Retina (tissue), 1 donor: ENCODE measurements around the gene ZBED4.
A peak's percentile ranks its signal among the peaks of the same experiment; 100 is the strongest.

Source experiments
- DNase-seq: peaks from one replicate; pipeline ENCODE4 v3.0.0-alpha.2; 2016

Gene ZBED4

DNA sequence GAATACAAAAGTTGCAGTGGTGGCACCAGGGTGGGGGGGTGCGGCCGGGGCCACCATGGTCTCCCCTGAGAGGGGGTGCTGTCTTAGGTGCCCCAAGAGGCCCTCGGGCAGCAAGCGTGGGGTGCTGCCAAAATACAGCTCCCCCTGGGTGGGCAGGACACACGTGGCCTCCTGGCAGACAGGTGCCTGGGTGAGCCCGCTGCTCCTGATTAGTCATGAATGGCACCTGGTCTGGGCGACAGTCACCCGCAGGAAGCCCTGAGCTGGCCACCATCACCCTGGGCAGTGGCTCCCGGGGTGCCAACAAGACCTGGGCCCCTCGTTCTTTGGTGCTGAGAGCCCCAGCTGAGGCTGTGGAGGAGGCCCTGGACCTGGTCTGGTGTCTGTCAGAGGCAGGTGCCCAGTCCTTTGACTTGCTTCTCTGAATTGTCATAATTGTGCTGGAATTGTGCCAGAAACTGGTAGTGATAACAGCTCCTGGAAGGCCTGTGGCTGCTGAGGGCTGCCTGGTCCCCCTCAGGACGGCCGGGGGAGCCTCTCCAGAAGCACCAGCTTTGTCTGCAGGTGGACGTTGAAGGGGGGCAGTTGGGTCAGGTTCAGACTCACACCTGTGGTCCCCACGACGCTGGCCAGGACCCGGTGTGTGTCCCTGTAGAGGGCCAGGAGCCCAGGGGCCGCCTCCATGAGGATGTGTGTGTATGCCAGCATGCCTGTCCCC is 49.8 kb downstream of the ZBED4 start:
- DNase-seq = no peak

DNA sequence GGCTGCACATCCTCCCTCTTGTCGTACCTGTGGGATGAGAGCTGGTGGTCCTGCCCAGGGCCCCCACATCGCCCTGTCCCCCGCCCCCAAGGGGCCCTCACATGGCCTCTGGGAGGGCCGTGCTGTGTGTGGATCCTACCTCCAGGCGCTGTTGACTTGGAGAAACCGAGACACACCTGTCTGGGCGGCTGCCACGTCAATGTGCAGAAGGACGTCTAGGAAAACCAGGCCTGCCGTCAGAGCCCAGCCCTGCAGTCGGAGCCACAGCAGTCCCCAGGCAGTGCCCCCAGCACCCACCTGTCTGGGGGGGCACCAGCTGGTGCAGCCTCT is 50.4 kb downstream of the ZBED4 start:
- DNase-seq = no peak

DNA sequence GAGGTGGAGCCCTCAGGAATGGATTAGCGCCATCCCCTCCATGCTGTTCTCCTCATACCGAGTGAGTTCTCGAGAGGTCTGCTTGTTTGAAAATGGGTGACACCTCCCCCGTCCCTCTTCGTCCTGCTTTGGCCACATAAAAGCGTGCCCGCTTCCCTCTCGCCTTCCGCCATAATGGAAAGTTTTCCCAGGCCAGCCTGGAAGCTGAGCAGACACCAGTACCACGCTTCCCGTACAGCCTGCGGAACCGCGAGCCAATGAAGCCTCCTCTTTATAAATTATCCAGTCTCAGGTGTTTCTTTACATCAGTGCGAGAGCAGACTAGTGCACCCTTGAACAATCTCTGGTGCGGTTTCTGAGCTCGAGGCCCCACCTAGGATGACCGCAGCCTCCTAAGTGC is 51.8 kb downstream of the ZBED4 start:
- DNase-seq = no peak

DNA sequence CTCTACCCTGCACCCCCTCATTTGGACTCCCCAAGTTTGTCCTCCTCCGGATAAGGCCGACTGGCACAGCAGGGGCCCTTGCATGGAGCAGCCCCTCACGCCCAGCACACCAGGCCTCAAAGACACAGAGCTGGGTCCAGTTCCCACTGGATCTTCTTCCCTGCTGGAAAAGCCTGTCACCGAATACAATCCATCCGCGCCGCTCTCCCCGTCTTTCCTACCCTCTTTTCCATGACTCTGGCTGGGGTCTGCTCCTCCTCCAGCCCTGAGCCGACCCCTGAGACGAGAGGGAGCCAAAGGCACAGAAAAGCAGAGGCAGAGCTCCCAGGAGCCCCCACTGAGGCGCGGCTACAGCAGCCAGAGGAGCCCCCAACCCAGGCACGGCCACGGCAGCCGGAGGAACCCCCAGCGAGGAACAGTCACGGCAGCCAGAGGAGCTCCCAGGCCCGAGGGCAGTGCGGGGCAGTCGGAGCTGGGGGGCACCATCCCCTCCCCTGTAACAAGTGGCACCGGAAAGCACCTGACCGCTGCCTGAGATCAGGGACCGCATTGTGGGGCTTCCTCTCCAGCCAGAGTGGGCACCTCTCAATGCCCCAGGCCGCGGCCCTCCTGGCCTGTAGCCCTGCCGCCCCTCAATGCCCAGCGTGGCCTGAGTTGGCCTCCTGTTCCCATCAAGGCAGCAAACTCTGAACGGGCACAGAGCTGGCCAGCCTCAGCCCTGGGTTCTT is 52.6 kb downstream of the ZBED4 start:
- DNase-seq = no peak

DNA sequence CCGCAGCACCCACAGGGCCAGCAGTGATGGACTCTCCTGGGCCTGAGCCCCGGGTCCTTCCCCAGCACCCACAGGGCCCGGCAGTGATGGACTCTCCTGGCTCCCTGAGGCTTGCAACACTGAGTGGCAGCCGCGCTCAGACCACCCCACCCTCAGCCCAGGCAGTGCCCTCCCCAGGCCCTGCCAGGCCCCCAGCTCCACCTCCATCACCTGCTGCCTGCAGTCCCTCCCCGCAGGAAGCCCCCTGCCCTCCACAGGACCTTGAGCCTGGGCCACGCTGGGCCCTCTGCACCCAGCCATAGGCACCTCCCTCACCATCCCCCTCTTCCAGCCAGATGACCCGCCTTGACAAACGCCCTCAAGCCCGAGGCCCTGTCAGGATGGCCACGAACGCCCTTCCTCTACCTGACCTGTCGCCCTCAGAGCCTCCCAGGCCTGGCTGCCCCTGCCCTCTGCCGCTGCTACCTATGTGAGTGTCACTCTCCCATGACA is 53.2 kb downstream of the ZBED4 start:
- no peak for DNase-seq

DNA sequence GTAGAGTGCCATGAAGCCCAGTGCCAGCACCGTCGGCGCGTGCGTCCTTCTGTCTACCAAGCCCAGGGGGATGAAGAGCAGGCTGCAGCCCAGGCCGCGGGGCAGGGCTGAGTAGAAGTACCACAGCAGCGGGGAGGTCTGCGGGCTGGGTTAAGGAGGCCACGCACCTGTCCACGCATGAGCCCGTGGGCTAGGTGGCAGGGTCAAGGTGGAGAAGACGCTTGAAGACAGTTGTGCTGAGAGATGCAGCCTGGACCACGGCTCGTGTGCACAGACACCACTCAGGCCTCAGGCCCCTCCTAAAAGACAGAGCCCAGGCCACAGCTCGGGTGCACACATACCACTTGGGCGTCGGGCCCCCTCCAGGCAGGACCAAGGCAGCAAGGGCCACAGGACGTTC is 54.2 kb downstream of the ZBED4 start:
- no peak for DNase-seq

DNA sequence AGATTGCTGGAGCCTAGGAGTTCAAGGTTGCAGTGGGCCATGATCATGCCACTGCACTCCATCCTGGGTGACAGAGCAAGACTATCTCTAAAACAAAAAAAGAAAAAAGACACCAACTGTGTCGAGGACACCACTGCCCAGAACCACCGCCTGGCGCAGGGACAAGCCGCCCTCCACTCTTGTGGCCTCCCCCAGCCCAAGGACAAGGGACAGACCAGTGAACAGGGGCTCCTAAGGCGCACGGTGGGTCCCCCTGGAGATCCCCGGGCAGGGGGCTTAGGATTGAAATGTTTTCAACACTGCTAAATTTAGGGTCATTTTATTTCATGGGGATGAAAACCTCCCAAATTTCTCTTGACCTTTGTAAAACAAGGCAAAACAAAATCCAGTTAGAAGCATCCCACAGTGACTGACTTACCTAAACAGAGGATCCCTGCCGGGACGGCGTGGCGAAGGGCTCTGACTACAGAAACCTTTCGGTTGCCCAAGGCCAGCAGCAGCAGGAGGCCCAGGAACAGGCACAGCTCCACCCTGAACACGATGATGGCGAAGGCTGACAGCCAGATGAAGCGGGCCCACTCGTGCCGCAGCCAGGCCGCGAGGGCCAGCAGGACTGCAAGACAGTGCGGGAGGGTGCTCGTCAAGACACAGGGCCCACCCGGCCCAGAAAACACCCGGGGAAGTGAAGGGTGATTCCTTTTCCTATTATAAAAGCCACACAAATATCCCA is 56.0 kb downstream of the ZBED4 start:
- no peak for DNase-seq

DNA sequence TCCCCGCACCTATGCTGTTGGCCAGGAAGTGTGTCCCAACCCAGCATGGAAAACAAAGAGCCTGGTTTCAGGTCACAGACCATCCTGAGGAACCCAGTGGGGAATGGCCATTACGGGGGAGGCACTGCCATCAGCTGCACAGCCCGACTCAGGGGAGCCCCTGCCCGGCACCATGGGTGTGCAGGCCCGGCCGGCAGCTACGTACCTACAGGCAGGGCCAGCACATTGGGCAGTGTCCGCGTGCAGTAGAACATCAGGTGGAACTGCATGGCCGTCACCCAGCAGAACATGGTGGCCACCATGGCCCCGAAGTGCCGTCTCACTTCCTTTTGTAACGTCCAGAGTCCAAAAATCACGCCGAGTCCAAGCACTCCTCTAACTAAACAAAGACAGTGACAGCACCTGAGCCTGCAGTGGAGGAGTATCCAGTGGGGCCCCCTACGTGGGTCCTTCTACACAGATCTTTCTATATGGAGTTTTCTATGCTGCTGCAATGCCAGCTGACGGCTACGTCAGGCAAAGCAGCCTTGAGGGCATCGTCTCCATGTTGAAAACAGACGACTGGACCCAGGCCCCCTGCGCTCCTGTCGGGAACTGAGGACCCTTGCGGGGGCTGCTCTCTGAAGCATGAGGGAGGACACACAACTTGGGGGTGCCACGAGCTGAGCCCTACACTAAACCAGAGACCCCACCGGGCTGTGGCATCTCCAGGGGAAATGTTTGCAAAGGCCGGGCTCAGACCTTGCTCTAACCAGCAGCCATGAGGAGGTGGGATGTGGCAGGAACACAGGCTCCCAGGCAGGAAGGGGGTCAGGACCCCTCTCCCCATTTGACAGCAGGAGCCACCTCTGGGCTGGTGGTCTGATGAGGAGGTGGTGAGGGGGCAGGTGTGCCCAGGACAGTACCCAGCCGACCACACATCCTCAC is 56.8 kb downstream of the ZBED4 start:
- no peak for DNase-seq

DNA sequence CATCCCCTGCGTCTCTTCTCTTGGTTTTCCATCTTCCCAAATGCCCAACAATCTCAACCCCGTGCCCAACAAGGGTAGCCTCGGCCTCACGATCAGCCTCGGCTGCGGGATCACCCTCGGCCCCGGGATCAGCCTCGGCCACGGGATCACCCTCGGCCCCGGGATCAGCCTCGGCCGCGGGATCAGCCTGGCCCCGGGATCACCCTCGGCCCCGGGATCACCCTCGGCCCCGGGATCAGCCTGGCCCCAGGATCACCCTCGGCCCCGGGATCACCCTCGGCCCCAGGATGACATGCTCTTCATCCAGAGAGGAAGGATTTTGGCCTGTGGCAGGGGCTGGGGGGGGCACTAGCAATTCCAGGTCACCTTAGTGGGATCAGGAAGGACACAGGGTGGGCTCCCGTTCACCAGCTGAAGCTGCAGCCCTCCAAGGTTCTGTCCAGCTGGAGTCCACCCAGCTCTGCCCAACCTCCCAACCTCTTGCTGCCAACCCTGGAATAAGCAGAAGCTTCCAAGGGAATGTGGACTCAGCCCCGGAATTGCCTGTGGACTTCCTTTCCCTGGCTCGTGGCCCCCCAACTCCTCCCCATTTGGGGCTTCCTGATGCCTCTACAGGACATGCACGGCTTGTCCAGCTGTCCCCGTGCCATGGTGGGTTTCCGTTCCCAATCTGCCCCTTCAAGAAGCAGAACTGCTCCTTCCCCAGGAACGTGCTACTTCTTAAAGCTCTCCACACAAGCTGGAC is 58.4 kb downstream of the ZBED4 start:
- no peak for DNase-seq

DNA sequence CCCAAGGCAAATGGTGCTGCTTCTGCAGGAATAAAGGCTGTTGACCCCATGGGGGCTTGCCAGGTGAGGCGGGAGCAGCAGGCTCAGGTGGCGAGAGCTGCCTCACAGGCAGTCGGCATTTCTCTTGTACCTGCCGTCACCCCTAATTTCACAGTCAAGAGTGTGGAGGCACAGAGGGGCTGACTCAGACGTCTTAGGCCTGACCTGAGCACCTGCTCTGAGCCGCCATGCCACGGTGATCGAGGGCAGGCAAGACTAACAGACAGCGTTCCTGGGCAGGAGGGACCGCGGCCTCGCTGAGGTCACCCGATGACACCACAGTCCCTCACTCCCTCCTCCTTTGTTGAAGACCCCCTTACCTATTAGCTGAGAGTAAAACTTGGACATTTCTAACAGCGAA is 59.4 kb downstream of the ZBED4 start:
- no peak for DNase-seq

DNA sequence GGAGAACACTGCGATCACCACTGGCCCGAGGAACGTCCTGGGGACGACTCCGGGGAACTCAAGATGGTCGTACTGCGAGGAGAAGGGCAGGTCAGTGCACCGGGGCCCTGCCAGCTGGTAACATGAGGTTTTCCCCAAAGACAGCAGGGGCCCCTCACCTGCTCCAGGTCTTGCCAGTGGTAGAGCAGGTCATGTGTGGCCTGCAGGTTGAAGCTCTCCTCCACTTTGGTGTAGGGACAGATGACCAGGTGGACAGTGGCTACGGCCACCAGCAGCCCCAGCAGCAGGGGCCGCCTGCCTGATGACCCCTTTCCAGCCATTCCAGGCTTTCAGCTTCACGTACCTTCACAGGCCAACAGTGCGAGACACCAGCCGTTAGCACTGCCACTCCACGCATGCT is 59.8 kb downstream of the ZBED4 start:
- DNase-seq = no peak

DNA sequence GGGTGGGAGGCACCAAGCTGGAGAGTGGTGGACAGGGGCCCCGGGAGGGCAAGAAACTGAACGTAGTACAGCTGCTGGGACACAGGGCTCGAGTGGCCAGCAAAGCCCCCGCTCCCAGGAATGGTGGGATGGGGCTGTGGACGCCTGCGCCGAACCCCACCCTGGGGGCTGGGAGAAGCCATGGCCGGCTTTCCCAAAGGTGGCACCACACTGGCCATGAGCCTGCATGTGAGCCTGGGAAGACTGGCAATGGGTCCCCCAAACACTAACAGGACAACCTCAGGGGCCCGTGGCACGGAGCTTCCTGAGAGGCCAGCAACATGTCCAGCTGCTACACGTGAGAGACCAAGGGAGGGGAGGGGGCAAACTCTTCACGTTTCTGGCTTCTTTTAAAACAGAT is 60.6 kb downstream of the ZBED4 start:
- no peak for DNase-seq

DNA sequence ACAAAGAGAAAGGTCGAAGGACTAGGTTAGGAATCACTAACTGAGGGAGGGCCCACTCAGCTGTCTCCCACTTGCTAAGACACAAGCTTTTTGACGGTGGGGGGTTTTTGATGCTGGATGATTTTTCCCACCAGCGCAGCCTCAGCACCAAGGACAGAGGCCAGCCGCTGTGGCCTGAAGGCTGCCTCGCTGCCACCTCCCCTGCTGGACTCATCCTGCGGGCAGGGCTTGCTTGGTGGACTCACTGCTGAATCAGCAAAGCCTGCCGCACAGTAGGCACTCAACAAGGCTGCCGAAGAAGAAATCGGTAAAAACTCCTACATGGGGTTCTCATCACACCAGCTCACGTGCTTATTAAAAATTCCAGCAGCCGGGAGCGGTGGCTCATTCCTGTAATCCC is 62.0 kb downstream of the ZBED4 start:
- no peak for DNase-seq

DNA sequence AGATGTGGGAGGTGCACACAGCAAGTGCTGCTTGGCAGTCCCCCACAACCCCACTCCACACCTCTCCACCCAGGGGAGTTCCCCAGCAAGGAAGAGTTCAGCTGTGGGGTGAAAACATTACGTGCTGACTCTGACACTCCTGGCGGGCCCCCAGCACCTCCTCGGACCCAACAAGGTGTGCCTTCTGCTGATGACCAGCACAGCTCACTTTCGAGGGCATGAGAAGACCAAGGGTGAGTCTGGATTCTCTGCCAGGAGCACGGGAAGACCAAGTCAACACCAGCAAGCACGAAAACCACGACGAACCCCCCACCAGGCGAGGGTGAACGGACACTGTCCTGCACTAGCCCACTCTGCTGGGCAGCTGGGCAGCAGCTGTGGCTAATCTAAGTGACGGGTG is 63.2 kb downstream of the ZBED4 start:
- DNase-seq = no peak

DNA sequence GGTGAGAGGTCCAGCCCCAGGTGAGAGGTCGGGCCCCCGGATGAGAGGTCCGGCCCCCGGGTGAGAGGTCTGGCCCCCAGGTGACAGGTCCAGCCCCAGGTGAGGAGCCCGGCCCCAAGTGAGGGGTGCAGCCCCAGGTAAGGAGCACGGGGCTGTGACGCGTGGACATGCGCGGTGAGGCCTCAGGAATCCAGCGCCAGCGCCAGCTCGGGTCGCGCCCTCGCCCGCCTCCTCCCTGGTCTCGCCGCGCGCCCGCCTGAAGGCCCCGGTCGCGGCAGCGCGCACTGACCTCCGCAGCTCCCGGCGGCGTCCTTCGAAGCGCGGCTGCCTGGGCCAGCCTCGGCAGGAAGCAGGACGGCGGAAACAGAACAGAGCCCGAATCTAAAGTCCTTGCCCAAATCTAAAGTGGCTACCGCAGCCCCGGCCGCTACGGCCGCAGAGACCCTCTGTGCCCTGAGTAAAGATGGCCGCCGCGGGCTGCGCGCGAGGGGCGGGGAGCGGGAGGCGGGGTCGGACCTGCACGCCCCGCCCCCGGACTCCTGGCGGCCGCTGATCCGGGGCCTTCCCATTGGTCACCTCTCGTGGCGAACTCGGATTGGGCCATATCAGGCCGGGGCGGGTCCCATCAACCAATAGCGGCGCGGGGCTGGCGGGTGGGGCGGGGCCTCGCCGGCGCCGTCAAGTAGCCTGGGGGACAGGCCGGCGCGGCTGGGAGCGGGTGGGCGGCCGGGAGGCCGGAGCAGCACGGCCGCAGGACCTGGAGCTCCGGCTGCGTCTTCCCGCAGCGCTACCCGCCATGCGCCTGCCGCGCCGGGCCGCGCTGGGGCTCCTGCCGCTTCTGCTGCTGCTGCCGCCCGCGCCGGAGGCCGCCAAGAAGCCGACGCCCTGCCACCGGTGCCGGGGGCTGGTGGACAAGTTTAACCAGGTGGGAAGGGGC is 64.6 kb downstream of the ZBED4 start, which contains the start of the genes ALG12 and CRELD2:
Gene ALG12, minus strand, starts transcription at position 465 of the 937 bp plus-strand sequence. CDS start 4,673 bp downstream, outside the sequence.
Gene CRELD2, plus strand, starts transcription at position 661 of the 937 bp plus-strand sequence. Its CDS starts 136 bp downstream, at position 797.
- DNase-seq = peak; percentile 99

DNA sequence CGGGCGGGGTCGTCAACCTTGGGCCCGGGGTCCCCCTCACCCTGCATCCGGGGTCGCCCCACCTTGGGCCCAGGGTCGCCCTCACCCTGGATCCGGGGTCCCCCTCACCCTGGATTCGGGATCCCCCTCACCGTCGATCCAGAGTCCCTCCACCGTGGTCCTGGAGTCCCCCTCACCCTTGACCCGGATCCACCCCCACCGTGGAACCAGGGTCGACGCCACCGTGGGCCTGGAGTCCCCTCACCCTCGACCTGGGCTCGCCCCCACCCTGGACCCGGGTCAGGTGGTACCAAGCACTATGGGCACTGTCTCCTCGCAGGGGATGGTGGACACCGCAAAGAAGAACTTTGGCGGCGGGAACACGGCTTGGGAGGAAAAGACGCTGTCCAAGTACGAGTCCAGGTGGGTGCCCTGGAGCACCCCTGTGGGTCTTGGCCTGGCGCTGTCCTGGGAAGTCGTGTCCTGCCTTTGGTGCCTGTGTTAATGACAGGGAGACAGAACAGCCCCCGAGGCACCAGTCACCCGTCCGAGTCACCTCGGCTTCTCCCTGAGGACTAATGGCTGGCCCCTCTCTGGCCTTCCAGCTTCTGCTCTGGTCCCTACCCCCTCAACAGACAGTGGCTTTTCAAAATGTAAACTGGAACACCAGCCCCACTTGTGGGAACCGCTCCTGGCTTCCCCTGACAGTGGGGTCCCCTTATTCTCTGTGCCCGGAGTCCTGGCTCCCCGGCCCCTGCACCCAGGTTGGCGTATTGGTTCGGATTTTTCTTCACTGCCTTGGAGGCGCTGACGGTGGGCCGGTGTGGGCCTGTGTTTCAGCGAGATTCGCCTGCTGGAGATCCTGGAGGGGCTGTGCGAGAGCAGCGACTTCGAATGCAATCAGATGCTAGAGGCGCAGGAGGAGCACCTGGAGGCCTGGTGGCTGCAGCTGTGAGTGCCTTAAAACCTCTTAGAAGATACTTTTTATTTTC is 65.6 kb downstream of the ZBED4 start:
- no peak for DNase-seq

DNA sequence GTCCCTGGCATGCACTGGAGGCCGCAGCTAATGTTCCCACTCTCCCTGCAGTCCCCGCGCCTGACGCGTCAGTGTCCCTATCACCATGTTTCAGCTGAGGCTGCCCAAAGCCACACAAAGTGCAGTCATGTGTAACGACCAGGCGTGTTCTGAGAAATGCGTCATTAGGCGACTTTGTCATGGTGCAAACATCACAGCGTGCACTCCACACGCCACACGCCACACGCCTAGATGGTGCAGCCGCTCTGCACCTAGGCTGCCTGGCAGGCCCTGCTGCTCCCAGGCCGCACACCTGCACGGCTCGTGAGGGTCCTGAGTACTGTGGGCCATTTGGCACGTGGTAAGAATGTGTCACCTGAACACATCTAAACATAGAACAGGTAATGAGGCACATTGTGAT is 67.2 kb downstream of the ZBED4 start:
- DNase-seq = no peak

DNA sequence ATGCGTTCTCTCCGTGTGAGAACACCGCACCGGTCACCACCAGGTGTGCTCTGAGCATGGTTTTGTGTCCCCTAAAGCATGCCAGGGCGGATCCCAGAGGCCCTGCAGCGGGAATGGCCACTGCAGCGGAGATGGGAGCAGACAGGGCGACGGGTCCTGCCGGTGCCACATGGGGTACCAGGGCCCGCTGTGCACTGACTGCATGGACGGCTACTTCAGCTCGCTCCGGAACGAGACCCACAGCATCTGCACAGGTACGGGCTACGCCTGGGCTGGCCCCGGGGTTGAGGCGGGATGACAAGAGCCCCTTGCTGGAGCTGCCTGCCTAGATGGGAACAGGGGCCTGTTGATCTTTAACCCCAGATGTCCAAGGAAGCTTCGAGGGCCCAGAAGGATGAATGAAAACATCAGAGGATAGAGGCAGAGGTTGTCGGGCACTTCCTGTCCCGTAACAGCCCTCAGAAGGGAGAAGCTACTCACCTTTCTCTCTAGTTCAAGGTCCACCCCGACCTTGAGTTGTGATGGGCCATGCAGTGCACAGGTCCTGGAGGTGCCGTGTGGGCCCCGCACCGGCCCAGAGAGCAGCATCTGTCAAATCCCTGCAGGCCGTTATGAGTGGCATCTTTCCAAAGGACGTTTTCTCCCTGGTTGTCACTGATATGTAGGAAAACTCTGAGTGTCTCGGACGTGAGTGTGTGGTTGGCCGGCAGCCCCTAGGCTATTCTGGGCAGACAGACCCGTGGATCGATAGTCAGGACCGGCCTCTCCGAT is 68.0 kb downstream of the ZBED4 start:
- no peak for DNase-seq

DNA sequence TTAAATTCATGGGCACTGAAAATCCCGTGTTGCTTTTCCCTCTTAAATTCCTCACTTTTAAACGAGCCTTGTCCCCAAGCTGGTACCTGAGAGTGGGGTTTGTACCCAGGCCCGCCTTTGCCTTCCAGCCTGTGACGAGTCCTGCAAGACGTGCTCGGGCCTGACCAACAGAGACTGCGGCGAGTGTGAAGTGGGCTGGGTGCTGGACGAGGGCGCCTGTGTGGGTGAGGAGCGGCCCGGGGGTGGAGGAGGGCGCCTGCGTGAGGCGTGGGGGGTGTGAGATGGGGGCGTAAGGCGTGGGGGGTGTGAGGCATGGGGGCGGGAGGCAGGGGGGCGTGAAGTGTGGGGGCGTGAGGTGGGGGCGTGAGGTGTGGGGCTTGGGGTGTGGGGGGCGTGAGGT is 68.8 kb downstream of the ZBED4 start:
- DNase-seq = no peak
